ENCODE data around the gene GDNF.
A peak's percentile ranks its signal among the peaks of the same experiment; 100 is the strongest.

Gene GDNF

DNA sequence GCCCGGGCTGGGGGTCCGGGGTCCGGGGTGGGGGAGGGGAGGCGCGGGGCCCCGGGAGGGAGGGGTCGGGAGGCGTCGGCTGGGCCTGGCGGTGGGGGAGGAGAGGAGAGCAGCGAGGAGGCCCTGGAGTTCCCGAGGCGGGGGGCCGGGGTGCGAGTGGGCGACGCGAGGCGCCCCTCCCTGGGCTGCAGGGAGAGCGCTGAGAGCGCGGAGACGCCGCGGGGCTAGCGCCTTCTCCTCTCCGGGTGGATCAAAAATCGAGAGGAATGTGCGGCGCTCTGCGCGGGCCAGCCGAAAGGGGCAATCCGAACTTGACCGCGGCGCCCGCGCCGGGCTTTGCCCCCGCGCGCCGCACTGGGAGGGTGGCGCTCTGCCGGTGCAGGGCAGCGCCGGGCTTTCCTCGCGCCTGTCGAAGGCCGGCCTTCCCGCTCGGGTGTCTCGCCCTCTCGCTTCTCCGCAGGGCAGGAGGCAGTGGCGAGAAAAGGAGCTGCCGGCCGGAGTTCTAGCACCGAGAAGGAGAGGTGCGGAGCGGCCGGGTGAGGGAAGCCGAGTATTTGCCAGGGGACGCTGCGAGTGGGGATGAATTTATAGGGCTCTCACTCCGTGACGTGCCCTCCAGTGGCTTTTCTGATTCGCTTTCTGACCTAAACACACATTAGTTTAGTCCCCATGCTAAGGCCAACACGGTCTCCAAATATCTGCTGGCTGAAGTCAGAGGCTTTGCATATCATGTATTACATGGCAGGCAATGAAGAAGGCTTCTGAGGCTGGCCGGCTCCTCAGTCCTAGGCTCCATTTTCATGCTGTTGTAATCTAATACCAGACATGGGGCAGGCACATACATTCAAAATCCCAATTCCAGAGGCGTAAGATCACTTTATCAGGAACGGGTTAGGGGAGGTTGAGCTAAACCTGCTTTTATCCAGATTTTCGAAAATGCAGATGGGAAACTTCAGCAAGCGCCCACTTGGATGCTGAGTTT, 503 bp upstream of the GDNF start:
- H3K4me3 ChIP-seq (ENCODE audit: control insufficient read depth, low read depth, low read length) = peak overlapping the region; percentile 52
- peak; percentile 53 for DNase-seq (ENCODE audit: low read depth)
- TF ChIP-seq, protein P1, sequence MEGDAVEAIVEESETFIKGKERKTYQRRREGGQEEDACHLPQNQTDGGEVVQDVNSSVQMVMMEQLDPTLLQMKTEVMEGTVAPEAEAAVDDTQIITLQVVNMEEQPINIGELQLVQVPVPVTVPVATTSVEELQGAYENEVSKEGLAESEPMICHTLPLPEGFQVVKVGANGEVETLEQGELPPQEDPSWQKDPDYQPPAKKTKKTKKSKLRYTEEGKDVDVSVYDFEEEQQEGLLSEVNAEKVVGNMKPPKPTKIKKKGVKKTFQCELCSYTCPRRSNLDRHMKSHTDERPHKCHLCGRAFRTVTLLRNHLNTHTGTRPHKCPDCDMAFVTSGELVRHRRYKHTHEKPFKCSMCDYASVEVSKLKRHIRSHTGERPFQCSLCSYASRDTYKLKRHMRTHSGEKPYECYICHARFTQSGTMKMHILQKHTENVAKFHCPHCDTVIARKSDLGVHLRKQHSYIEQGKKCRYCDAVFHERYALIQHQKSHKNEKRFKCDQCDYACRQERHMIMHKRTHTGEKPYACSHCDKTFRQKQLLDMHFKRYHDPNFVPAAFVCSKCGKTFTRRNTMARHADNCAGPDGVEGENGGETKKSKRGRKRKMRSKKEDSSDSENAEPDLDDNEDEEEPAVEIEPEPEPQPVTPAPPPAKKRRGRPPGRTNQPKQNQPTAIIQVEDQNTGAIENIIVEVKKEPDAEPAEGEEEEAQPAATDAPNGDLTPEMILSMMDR (conservative IDR thresholded peaks at IDR 0.05; ENCODE audit: control insufficient read depth, insufficient read depth, low read depth, low read length) = no peak

DNA sequence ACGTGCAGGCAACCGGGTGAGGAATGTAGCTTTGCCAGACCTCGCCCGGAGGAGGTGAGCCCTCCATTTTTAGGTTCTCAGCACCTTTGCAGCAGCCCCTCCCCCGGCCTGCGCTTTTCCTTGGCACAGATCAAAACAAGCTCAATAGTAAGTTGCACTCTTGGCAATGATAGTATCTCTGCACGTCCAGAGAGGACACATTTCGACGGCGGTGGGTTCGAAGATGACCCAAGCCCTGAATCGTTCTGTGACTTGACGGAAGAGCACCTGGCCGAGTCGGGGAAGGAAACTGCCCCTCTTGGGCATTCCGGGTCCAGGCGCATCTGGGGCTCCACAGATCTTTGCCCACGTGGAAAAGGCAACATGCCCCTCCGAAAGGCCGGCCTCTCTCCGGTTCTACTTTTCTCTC, 904 bp downstream of the GDNF start:
- TF ChIP-seq, protein P1 (conservative IDR thresholded peaks at IDR 0.05; ENCODE audit: control insufficient read depth, insufficient read depth, low read depth, low read length) = no peak
- peak overlapping the region; percentile 52 for H3K4me3 ChIP-seq (ENCODE audit: control insufficient read depth, low read depth, low read length)
- DNase-seq (ENCODE audit: low read depth) = no peak

DNA sequence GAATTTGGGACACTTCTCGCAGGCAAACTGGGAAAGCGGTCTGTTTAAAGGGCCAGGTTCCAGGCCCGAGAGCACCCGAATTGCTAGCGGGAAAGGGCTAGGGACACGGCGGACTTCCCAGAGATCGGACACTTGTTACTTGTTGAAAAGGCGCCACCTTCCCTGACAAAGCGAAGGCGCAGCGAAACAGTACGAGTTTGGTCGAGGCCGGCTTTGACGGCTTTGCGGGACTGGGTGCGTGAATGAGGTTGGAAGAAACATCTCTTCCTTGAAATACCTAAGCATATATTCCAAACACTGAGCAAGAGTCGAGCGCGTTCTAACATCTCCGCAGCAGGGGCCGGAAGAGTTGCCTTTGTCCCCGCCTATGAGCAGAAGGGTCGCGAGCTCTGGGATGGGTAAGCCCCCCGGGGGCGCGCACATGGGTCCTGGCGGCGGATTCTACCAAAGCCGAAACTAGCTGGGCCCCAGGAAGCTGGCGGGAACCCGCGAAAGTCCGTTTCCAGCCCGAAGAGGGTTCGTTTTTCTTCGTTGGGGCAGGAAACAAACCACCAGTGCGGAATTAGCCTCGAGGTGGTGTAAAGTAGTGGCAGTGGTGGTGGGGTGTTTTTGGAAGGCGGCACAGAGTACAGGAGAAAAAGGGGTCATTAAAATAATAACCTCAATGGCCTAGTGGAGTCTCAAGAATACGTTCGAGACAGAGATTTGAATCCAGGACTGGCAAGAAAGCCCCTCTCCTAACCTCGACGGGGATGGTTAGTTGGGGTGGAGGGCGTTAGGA, 1.5 kb downstream of the GDNF start:
- TF ChIP-seq, protein P1 (conservative IDR thresholded peaks at IDR 0.05; ENCODE audit: control insufficient read depth, insufficient read depth, low read depth, low read length) = peak; percentile 20
- peak overlapping the region; percentile 52 for H3K4me3 ChIP-seq (ENCODE audit: control insufficient read depth, low read depth, low read length)
- peak; percentile 33 for DNase-seq (ENCODE audit: low read depth)

DNA sequence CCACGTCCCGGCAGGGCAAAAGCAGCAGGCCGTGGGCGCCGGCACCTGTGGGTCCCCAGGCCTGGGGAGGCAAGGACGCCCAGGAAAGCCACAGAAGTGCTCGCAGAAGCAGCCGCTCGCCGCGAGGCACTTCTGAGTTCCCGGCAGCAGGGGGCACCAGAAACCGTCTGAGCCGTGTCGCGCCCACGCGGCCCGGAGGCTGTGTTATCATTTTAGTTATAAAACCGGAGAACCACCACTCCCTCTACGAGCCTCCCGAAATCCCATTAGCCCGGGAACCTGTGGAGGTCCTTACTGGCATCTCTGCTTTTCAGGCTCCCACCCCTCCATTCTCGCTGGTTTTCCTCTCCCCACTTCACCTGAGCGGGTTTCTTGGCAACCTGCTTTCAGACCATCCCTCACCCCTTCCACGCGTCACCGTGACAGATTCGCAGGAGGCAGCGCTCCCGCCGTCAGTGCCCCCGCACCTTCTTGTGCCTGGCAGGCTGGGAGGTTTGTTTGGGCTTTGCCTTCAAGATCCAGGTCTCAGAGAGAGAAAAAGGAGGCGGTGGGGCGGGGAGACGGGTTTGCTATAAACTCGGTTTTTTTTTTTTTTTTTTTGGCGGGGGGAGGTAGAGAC, 2.3 kb downstream of the GDNF start:
- peak; percentile 78 for DNase-seq (ENCODE audit: low read depth)
- H3K4me3 ChIP-seq (ENCODE audit: control insufficient read depth, low read depth, low read length) = peak overlapping the region; percentile 52
- TF ChIP-seq, protein P1 (conservative IDR thresholded peaks at IDR 0.05; ENCODE audit: control insufficient read depth, insufficient read depth, low read depth, low read length) = peak; percentile 70

DNA sequence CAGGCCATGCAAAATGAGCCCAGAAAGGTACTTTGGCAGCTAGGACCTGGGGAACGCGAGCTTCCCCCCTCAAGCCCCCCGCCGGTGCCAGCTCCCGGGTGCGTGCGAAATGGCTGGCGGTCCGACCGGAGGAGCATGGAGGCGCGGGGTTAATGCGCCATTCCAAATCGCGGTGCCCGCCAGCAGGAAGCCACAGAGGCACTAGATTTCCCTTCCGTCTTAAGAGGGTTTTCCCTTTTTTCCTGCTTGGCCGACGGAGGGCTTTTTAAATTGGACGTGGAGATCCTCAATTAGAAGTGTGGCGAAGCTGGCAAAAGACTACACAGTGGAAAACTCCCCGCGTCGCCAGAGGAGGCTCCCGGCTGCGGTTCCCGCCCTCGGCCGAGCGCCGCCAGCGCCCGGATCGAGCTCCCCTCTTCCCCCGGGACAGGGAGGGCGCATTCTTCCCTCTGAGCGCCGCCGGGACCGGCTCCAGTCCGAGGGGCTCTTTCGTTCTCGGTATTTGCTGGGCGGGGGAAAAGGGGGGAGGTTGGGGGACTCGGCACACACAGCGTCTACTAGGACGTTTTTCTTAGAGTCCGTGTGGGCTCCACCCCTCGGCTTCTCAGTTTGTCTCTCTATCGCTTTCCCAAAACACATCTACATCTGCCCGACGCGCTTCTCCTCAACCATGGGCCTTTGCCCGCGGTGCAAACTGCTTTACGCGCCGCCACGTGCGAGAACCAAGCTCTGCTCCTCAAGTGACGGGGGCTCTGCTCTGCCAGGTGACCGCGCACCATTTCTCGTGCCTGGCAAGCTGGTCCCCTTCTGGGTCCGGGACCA, 3.0 kb downstream of the GDNF start:
- peak overlapping the region; percentile 52 for H3K4me3 ChIP-seq (ENCODE audit: control insufficient read depth, low read depth, low read length)
- DNase-seq (ENCODE audit: low read depth) = peak; percentile 56
- TF ChIP-seq, protein P1 (conservative IDR thresholded peaks at IDR 0.05; ENCODE audit: control insufficient read depth, insufficient read depth, low read depth, low read length) = no peak

DNA sequence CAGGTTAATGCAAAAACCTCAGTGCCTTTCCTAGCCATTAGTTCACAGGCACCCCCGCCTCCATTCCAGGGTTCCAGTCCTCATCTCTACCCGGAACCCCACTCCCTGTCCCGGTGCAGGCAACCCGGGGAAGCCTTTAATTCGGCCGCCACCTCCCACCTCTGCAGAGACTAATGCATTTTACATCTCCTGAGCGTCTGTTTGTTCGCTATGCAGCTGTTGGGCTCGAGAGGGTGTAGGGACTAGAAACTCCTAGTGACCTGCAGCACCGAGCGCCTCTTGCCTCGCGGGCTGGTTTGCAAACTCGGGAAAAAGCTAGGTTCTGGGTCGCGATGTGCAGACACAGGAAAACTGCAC, 3.6 kb downstream of the GDNF start:
- H3K4me3 ChIP-seq (ENCODE audit: control insufficient read depth, low read depth, low read length) = peak overlapping the region; percentile 52
- TF ChIP-seq, protein P1 (conservative IDR thresholded peaks at IDR 0.05; ENCODE audit: control insufficient read depth, insufficient read depth, low read depth, low read length) = no peak
- DNase-seq (ENCODE audit: low read depth) = no peak

Data from fibroblast of mammary gland (primary cell).